CD4-positive, alpha-beta T cell treated with Interferon alpha-2 for 1 hour (primary cell): ENCODE results near the gene NPAS3.

Source experiments
- DNase-seq, 2 donors: peaks; one replicate each; pipeline ENCODE4 v3.0.0-alpha.2; 2020 to 2022

The NPAS3 gene

GRCh38 chr14:33781236-33781635 is 842.6 kb downstream of the NPAS3 start:
- DNase-seq = no peak

GRCh38 chr14:33782923-33783322 is 844.2 kb downstream of the NPAS3 start:
- no peak for DNase-seq

GRCh38 chr14:33786091-33786825 is 847.6 kb downstream of the NPAS3 start:
- DNase-seq = no peak

GRCh38 chr14:33788161-33788560 is 849.5 kb downstream of the NPAS3 start:
- no peak for DNase-seq

GRCh38 chr14:33790996-33791395 is 852.3 kb downstream of the NPAS3 start:
- DNase-seq = no peak

GRCh38 chr14:33792009-33792719 is 853.5 kb downstream of the NPAS3 start:
- DNase-seq = no peak

GRCh38 chr14:33792720-33793368 is 854.2 kb downstream of the NPAS3 start:
- peak; percentile 19 to 60 for DNase-seq

- DNase-seq = no peak
Measured at GRCh38 chr14:33793398-33794110, 854.9 kb downstream of the NPAS3 start.

GRCh38 chr14:33794791-33795305 is 856.2 kb downstream of the NPAS3 start:
- DNase-seq = no peak

GRCh38 chr14:33796356-33796755 is 857.7 kb downstream of the NPAS3 start:
- no peak for DNase-seq

- DNase-seq = no peak
Measured at GRCh38 chr14:33799705-33800570, 861.3 kb downstream of the NPAS3 start.

- no peak for DNase-seq
Measured at GRCh38 chr14:33800735-33801163, 862.1 kb downstream of the NPAS3 start.

- DNase-seq = no peak
Measured at GRCh38 chr14:33802737-33803136, 864.1 kb downstream of the NPAS3 start.

GRCh38 chr14:33805593-33805992 is 866.9 kb downstream of the NPAS3 start:
- no peak for DNase-seq

- no peak for DNase-seq
Measured at GRCh38 chr14:33806905-33807304, 868.2 kb downstream of the NPAS3 start.

GRCh38 chr14:33808187-33808586 is 869.5 kb downstream of the NPAS3 start:
- DNase-seq = no peak

- DNase-seq = no peak
Measured at GRCh38 chr14:33809396-33809981, 870.8 kb downstream of the NPAS3 start.

GRCh38 chr14:33810308-33810707 is 871.6 kb downstream of the NPAS3 start:
- DNase-seq = no peak

- no peak for DNase-seq
Measured at GRCh38 chr14:33811721-33812120, 873.0 kb downstream of the NPAS3 start.

- DNase-seq = no peak
Measured at GRCh38 chr14:33812181-33812580, 873.5 kb downstream of the NPAS3 start.

GRCh38 chr14:33812601-33813000 is 873.9 kb downstream of the NPAS3 start:
- DNase-seq = no peak

- DNase-seq = no peak
Measured at GRCh38 chr14:33814010-33814409, 875.3 kb downstream of the NPAS3 start.
